GM08714 (cell line): ENCODE measurements around the gene OSBP.

ENCODE experiments used
- H3K4me3 ChIP-seq: fragments of 200-500 bp; sonication (Bioruptor generic); 2 replicates; pipeline ENCODE4 v1.5.1; 2014; ENCODE audit warnings: mild to moderate bottlenecking, low read length, inconsistent platforms
- ZNF274 ChIP-seq: IDR thresholded peaks from 2 replicates; pipeline ENCODE4 v1.6.1; 2012; ENCODE audit warnings: mild to moderate bottlenecking, low read depth, low read length

OSBP gene

DNA sequence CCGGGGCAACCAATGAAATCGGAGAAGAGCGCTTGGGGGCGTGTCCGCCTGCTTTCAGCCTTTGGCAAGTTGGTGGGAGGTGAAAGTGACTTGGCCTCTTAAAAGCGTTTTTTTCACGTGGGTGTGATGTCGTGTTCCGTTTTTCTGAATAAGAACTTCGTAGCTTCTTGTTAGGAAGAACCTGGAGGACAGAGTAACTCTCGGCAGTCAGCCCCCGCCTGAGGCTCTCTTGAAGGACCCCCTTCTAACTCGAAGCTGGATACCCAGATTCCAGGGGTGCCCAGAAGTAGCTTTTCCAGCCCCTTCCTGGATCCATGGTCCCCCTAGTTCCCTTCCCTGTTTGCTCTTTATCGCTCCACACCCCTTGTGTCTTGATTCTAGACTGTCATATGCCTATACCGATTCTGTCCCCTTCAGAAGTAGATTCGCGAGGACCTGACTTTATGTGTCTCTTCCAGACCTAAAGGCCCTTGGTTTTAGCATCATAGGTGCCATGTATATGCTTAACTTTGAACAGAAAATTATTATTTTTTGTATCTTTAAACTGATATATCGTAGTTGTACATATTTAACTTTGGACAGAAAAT lies 915 bp upstream of the OSBP start:
- no peak for TF ChIP-seq ZNF274
- H3K4me3 ChIP-seq, result peak overlapping the region; percentile 95

DNA sequence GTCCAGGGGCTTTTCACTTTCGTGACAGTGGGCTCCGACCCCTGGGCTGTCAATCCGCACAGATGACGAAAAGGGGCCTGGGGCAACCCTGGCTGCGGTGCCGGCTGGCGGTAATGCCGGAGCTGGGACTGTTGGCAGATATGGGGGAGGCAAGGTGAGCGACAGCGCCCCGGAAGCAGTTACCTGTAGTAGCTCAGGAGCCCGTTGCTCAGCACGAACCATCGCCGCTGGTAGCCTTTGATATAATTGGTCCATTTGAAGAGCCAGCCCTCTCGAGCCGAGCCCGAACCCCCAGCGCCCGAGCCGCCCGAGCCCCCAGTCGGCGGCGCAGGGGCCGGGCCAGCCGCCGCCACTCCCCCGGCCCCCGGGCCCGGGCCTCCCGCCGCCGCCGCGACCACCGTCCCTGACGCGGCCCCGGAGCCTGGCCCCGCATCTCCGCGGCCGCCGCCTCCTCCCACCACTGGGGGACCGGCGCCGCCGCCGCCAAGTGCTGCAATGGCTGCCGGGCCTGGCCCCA lies 396 bp downstream of the OSBP start:
- no peak for TF ChIP-seq ZNF274
- H3K4me3 ChIP-seq, result peak overlapping the region; percentile 89

DNA sequence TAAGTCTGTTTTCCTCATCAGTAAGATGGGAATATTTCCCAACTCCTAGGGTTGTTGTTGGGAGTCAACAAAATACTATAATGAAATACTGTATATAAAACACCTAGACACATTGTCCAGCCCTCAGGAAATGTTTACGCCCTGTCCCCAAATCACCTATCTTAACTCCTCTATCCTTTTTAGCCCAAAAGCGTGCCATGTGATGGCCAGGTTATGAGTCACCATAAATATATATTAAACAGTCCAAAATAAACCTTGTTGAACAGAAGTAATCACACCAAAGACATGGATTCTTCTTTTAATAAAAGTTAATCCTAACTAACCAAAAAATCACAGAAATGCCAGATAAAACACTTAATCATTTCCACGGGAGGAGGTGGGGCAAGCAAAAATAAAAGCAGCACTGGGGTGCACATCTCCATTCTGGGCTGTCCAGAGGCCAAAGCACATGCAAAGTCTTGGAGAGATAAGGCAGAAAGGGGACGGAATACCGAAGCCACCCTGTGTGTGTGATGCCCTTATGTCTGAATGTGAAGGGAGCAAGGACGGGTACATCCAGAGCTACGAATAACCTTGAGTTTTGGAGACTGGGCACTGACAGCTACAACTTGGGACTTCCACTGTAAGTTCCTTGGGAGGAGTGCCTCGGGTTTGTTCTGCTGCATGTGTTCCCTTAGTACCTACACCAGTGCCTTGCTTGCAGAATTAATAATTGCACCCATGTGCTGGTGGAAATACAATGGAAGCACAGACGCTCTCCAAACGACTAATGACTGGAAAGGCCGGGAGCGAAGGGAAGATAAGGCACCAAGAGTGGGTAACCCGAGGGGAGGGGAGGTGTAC lies 1.1 kb downstream of the OSBP start:
- no peak for TF ChIP-seq ZNF274
- H3K4me3 ChIP-seq, result peak overlapping the region; percentile 89

DNA sequence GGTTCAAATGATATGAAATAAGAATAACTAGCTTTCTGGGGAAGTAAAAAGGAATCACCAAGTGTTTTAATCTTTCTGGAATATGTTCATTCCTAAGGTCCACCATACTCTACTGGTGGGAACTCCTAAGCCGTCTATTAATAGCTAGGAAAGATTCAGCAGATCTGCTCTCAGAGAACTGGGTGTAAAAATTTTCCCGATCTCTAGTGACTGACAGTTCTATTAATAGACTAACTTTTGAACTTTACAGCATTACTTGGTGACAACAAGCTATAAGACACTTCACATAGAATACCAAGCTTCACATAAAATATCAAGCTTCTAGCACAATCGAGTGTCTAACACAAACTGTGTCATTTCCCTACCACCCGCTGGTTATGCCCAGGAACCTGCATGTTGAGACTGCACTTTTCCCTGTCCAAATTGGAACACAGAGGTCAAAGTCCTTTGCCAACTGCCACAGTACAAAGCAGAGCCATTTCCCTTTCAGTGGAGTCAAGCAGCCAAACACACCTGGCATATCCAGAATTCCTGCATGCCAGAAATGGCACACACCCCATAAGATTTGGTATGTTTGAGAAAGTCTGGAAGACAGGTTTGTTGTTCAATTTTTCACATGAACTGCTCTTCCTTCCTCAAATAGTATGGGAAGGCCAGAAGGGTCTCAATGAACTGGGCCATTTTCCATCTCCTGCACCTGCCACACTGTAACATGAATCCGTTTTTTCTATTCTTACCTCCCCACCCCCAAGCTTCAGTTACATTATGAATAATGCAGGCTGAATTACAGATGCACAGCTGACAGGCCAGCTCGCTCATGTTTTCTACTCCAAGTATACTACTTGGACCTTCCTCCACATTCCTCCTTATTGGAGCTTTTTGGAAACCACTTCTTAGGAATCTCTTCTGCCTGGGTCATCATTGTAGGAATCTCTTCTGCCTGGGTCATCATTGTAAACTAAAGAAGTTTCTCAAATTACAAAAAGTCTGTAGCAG lies 3.7 kb downstream of the OSBP start:
- no peak overlapping the region for H3K4me3 ChIP-seq
- TF ChIP-seq ZNF274, result no peak

DNA sequence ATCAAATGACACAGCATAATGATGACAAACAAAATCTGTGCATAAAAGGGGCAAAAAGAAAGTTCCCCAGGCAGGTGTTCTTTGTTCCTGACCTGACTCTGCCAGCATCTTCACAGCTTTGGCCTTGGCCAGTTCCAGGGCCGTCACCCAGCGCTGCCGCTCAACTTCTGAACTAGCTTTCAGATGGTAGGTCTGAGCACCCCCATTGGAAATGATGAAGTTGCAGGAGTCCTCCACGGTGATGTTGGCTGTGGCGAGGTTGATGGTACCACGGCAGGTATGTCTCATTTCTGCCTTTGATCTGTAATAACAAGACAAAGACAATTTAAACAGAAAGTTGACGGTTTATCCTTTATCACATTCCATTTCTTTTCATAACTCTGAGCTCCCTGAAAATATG lies 5.3 kb downstream of the OSBP start:
- no peak for TF ChIP-seq ZNF274
- no peak overlapping the region for H3K4me3 ChIP-seq

DNA sequence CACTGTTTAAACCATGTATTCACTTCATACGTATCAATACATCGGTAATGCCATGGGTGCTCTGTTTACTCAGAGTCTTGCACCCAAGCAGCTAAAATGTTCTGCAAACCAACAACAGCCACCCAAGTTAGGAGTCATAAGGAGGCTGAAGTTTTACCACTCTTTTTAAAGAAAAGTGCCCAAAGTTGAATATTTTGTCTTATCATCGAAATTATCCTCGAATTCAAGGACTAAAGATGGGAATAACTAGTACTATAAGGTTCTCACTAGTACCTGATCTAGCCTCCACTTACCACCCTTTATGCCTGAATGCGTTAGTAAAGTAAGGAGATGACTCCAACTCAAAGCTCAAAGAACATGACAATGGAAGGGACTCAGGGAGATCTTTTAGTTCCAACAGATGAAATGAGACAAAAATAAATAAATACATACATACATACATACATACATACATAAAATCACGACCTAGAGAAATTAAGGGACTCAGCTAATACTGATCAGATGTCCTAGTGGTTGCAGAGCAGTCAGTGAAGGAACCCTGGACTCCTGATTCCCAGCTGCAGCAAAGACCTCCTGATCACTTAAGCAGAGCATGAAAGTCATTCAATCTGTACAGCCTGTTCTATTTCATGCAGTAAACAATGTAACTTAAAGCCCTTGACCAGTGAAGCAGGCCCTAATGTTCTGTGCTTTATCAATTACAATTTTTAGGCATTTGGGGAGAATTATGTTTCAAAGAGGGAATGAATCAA lies 7.7 kb downstream of the OSBP start:
- no peak overlapping the region for H3K4me3 ChIP-seq
- no peak for TF ChIP-seq ZNF274

DNA sequence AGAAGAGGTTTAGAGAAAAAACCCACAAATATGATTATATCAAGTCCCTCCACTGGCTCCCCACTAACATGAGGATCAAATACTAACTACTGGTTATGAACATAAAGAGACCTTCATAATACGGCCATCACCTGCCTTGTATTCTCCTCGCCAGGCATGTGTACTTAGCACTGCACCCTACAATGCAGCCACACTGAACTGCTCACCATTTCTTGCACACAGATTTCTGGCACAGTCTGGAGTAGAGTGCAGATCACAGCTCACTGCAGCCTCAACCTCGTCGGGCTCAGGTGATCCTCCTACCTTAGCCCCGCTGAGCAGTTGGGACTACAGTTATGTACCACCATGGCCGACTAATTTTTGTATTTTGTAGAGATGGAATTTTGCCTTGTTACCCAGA lies 13.1 kb downstream of the OSBP start:
- H3K4me3 ChIP-seq, result no peak overlapping the region
- no peak for TF ChIP-seq ZNF274

DNA sequence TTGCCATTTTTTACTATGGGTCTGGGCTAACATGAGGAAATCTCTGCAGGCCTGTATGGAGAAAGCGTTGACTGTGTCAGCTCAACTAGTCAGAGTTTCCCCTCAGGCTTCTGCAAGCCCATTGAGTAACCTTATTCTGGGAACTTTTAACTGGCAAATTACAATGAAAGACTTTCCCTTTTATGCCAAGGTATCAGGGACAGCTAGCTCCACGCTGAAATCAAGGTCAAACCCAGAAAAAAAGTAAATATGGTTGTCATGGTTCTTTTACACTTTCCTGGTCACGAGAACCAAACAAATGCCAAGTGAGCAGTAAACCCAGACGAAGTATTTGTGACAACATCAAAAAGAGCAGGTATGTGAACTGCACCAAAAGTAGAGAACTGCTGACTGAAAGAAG lies 13.8 kb downstream of the OSBP start:
- TF ChIP-seq ZNF274, result no peak
- no peak overlapping the region for H3K4me3 ChIP-seq

DNA sequence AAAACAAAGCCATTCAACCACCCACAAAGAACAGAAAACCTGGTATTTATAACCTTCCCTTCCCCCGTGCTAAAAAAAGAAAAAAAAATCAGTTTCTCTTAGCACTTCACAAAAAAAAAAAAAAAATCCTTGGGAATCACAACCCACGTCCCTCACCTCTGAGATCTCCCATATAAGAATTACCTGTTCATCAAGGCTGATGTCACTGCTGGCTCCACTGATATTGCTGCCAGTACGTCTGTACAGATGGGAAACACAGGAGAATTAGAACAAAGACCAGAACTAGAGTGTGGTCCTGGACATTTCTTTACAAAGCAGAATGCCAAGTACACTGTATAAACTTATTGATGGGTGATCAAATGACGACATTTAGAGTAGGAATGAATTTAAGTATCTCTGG lies 14.9 kb downstream of the OSBP start:
- TF ChIP-seq ZNF274, result no peak
- H3K4me3 ChIP-seq, result no peak overlapping the region

DNA sequence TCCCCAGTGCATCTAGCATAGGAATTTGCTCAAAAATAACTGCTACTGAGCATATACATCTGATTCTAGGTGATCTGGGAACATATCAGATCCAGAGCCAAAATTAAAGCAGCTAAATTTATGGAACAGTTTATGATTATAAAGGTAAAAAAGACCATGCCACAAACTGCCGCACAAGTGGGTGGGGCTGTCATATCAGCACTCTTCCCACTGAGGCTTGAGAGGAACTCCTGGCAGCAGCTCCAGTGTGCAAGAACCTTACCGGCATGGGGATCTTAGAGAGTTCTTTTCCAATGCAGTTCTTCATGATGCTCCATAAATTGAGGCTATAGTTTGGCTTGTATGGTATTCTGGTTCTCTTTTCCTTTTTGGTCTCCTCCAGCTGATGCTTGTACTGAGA lies 15.3 kb downstream of the OSBP start:
- no peak for TF ChIP-seq ZNF274
- H3K4me3 ChIP-seq, result no peak overlapping the region

DNA sequence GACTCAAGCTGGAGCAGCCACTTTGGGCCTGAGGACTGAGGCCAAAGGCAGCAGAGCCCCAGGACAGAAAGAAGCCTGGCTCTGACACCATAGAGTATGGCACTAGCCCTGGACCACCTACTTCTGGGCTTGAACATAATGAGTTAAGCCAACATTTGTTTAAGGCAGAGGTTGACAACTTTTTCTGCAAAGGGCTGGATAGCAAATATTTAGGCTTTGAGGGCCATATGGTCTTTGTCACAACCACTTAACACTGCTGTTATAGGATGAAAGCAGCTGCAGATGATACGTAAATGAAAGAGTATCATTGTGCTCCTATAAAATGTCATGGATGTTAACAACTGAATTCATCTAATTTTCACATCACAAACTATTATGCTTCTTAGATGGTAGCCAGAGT lies 16.6 kb downstream of the OSBP start:
- no peak for TF ChIP-seq ZNF274
- no peak overlapping the region for H3K4me3 ChIP-seq

DNA sequence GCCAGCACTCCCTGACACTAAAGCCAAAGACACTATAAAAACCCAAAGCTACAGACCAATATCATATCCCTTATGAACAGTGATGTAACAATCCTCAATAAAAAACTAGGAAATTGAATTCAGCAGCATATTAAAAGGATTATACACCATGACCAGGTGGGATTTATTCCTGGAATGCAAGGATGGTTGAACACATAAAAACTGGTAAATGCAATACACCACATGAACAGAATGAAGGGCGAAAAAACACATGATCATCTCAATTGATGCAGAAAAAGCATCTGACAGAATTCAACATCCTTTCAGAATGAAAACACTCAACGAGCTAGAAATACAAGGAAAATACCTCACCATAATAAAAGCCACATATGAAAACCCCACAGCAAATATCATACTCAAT lies 31.3 kb downstream of the OSBP start:
- no peak for TF ChIP-seq ZNF274
- H3K4me3 ChIP-seq, result no peak overlapping the region

DNA sequence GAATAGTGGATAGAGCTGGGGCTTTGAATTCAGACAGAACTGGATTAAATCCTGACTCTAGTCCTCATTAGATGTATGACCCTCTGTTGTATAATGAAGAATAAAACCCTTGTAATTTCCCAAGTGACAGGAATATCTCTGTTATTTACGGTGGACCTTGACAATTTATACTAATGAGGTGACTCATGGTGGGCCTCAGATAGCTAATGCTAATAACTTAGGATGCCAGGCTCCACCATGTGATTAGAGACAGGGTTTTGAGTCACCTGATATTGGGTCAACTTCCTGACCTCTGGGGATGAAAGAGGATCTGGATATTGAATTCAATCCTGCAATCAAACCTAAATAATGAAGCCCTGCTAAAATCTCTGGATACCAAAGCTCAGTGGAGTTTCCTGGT lies 33.6 kb downstream of the OSBP start:
- TF ChIP-seq ZNF274, result no peak
- H3K4me3 ChIP-seq, result no peak overlapping the region

DNA sequence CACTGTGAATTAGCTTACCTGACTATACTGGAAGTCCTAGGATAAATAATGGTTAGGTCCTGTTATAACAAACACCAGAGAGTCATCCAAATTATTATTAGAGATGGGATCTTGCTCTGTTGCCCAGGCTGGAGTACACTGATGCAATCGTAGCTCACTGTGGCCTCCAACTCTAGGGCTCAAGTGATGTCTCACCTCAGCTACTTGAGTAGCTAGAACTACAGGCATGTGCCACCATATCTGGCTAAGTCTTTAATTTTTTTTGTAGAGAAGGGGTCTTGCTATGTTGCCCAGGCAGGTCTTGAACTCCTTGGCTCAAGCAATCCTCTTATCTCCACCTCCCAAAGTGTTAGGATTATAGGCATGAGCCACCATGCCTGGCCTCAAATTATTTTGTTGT lies 37.2 kb downstream of the OSBP start:
- TF ChIP-seq ZNF274, result no peak
- H3K4me3 ChIP-seq, result no peak overlapping the region
